ENCODE results near the gene ARFIP2.

The ARFIP2 gene

GRCh38 chr11:6480299-6480914 lies 724 bp downstream of the ARFIP2 start:
- FAIRE-seq: no peak

GRCh38 chr11:6476571-6476970 lies 4.6 kb downstream of the ARFIP2 start:
- no peak for FAIRE-seq

GRCh38 chr11:6475936-6476335 lies 5.2 kb downstream of the ARFIP2 start:
- no peak for FAIRE-seq

- no peak for FAIRE-seq
Measured at GRCh38 chr11:6474806-6475500, 6.2 kb downstream of the ARFIP2 start.

GRCh38 chr11:6474413-6474792 lies 6.7 kb downstream of the ARFIP2 start:
- FAIRE-seq: no peak

GRCh38 chr11:6473451-6474412 lies 7.4 kb downstream of the ARFIP2 start, which contains the start of gene TRIM3:
TRIM3 (minus strand) TSS chr11:6473941; CDS start chr11:6465695, 8,246 bp downstream.
- no peak for FAIRE-seq

- no peak for FAIRE-seq
Measured at GRCh38 chr11:6472934-6473333, 8.2 kb downstream of the ARFIP2 start.

GRCh38 chr11:6469599-6469998 lies 11.5 kb downstream of the ARFIP2 start:
- FAIRE-seq: no peak

- FAIRE-seq: no peak
Measured at GRCh38 chr11:6468712-6469495, 12.2 kb downstream of the ARFIP2 start.

- FAIRE-seq: no peak
Measured at GRCh38 chr11:6459099-6459450, 22.1 kb downstream of the ARFIP2 start.

GRCh38 chr11:6458352-6459098 lies 22.6 kb downstream of the ARFIP2 start:
- FAIRE-seq: no peak

- FAIRE-seq: no peak
Measured at GRCh38 chr11:6457581-6458320, 23.4 kb downstream of the ARFIP2 start.

- FAIRE-seq: no peak
Measured at GRCh38 chr11:6456361-6457073, 24.6 kb downstream of the ARFIP2 start.

GRCh38 chr11:6455070-6455469 lies 26.1 kb downstream of the ARFIP2 start:
- FAIRE-seq: no peak

GRCh38 chr11:6453152-6453551 lies 28.0 kb downstream of the ARFIP2 start:
- FAIRE-seq: no peak

- FAIRE-seq: no peak
Measured at GRCh38 chr11:6452219-6452618, 28.9 kb downstream of the ARFIP2 start.

- FAIRE-seq: no peak
Measured at GRCh38 chr11:6448574-6448973, 32.6 kb downstream of the ARFIP2 start.

GRCh38 chr11:6443269-6444003 lies 37.7 kb downstream of the ARFIP2 start:
- no peak for FAIRE-seq

- no peak for FAIRE-seq
Measured at GRCh38 chr11:6442441-6442840, 38.7 kb downstream of the ARFIP2 start.

- FAIRE-seq: no peak
Measured at GRCh38 chr11:6440906-6441358, 40.2 kb downstream of the ARFIP2 start, which contains the start of gene HPX. HPX (minus strand) TSS chr11:6440987; CDS start chr11:6440963, 24 bp downstream.
